Hepatocyte (in vitro differentiated cells): ENCODE measurements around the gene KMO.

Source experiments
- CTCF ChIP-seq: fragments of 200-600 bp; sonication (generic); IDR thresholded peaks from 2 replicates; pipeline ENCODE4 v1.5.1; 2016; ENCODE audit warnings: antibody characterized with exemption, mild to moderate bottlenecking; ENCODE audit not compliant: poor library complexity
- EZH2 ChIP-seq: fragments of 200-600 bp; sonication (generic); IDR thresholded peaks from 2 replicates; pipeline ENCODE4 v1.6.1; 2016; ENCODE audit warnings: antibody characterized with exemption, mild to moderate bottlenecking, borderline replicate concordance
- EZH2phosphoT487 ChIP-seq: fragments of 200-600 bp; sonication (generic); IDR thresholded peaks from one replicate; pipeline ENCODE4 v1.6.1; 2018; ENCODE audit warnings: antibody characterized with exemption, mild to moderate bottlenecking, low read depth, moderate library complexity; ENCODE audit not compliant: unreplicated experiment, severe bottlenecking

DNA sequence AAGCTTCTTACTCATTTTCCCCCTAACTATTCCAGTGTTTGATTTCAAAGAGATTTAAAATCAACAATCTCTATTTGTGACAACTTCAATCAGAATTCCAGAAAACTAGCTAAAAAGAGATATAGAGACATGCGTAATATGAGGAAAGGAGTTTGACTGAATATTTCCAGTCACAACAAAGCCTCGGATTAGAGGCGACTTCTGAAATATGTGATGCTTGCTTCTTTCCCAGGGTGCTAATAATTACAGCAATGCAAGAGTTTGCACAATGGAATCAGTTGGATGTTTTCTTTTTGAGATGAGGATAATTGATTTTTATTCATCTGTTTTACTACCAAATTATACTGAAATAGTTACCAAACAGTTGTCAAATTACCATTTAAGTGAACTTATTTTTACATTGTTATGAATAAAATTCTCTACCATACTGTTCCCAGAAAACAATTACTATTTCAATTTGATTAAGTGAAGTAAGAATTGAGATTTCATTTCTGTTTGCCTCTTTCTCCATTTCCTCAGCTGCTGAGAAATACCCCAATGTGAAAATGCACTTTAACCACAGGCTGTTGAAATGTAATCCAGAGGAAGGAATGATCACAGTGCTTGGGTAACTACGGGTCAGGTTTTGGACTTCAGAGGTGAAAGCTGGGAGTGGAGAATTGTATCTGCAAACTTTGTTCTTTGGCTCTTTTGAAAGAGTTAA is 28.1 kb downstream of the KMO start:
- TF ChIP-seq CTCF (no peak), EZH2 (no peak), EZH2phosphoT487 (no peak)
